ENCODE results near the gene SAGE1. TPM values are rescaled to one million over a fixed set of nuclear protein-coding genes. Genes with fewer than 3 reads are reported as not detected.

Gene SAGE1
- total and polyA plus RNA-seq, 2 of the 8 experiments (the other 6 are each of a cell fraction or from before 2014, with no cell fraction given): not detected

DNA sequence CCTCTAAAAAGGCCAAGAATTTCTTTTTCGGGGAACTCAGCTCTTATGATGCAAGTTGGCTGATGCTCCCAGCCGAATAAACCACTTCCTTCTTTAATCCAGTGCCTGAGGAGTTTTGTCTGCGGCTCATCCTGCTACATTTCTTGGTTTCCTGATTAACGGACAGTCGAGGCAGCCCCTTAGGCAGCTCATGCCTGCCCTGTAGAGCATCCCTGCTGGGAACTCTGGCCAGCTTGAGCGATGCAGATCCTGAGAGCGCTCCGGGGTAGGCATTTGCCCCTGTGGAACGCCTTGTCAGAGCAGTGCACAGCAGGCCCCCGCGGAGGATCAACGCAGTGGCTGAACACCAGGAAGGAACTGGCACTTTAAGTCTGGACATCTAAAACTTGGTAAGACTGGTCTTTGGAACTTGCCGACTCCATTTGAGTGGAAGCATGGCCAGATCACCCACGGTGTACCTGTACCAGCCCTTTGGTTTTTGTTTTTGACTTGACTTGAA lies 3.4 kb upstream of the SAGE1 start (continued):
- TF ChIP-seq, protein P1, sequence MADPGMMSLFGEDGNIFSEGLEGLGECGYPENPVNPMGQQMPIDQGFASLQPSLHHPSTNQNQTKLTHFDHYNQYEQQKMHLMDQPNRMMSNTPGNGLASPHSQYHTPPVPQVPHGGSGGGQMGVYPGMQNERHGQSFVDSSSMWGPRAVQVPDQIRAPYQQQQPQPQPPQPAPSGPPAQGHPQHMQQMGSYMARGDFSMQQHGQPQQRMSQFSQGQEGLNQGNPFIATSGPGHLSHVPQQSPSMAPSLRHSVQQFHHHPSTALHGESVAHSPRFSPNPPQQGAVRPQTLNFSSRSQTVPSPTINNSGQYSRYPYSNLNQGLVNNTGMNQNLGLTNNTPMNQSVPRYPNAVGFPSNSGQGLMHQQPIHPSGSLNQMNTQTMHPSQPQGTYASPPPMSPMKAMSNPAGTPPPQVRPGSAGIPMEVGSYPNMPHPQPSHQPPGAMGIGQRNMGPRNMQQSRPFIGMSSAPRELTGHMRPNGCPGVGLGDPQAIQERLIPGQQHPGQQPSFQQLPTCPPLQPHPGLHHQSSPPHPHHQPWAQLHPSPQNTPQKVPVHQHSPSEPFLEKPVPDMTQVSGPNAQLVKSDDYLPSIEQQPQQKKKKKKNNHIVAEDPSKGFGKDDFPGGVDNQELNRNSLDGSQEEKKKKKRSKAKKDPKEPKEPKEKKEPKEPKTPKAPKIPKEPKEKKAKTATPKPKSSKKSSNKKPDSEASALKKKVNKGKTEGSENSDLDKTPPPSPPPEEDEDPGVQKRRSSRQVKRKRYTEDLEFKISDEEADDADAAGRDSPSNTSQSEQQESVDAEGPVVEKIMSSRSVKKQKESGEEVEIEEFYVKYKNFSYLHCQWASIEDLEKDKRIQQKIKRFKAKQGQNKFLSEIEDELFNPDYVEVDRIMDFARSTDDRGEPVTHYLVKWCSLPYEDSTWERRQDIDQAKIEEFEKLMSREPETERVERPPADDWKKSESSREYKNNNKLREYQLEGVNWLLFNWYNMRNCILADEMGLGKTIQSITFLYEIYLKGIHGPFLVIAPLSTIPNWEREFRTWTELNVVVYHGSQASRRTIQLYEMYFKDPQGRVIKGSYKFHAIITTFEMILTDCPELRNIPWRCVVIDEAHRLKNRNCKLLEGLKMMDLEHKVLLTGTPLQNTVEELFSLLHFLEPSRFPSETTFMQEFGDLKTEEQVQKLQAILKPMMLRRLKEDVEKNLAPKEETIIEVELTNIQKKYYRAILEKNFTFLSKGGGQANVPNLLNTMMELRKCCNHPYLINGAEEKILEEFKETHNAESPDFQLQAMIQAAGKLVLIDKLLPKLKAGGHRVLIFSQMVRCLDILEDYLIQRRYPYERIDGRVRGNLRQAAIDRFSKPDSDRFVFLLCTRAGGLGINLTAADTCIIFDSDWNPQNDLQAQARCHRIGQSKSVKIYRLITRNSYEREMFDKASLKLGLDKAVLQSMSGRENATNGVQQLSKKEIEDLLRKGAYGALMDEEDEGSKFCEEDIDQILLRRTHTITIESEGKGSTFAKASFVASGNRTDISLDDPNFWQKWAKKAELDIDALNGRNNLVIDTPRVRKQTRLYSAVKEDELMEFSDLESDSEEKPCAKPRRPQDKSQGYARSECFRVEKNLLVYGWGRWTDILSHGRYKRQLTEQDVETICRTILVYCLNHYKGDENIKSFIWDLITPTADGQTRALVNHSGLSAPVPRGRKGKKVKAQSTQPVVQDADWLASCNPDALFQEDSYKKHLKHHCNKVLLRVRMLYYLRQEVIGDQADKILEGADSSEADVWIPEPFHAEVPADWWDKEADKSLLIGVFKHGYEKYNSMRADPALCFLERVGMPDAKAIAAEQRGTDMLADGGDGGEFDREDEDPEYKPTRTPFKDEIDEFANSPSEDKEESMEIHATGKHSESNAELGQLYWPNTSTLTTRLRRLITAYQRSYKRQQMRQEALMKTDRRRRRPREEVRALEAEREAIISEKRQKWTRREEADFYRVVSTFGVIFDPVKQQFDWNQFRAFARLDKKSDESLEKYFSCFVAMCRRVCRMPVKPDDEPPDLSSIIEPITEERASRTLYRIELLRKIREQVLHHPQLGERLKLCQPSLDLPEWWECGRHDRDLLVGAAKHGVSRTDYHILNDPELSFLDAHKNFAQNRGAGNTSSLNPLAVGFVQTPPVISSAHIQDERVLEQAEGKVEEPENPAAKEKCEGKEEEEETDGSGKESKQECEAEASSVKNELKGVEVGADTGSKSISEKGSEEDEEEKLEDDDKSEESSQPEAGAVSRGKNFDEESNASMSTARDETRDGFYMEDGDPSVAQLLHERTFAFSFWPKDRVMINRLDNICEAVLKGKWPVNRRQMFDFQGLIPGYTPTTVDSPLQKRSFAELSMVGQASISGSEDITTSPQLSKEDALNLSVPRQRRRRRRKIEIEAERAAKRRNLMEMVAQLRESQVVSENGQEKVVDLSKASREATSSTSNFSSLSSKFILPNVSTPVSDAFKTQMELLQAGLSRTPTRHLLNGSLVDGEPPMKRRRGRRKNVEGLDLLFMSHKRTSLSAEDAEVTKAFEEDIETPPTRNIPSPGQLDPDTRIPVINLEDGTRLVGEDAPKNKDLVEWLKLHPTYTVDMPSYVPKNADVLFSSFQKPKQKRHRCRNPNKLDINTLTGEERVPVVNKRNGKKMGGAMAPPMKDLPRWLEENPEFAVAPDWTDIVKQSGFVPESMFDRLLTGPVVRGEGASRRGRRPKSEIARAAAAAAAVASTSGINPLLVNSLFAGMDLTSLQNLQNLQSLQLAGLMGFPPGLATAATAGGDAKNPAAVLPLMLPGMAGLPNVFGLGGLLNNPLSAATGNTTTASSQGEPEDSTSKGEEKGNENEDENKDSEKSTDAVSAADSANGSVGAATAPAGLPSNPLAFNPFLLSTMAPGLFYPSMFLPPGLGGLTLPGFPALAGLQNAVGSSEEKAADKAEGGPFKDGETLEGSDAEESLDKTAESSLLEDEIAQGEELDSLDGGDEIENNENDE (IDR thresholded peaks at IDR 0.05; ENCODE audit: insufficient replicate concordance, low read length): no peak
- no peak for TF ChIP-seq SRF (IDR thresholded peaks at IDR 0.05; ENCODE audit: low read depth, low read length)
- TF ChIP-seq NANOG (IDR thresholded peaks at IDR 0.05; ENCODE audit: insufficient read depth, low read depth, low read length, poor library complexity, severe bottlenecking): no peak
- TF ChIP-seq NRF1 (IDR thresholded peaks at IDR 0.05; ENCODE audit: low read depth, low read length): no peak
- no peak for TF ChIP-seq CREB1 (IDR thresholded peaks at IDR 0.05)
- TF ChIP-seq HDAC2 (IDR thresholded peaks at IDR 0.05; ENCODE audit: borderline replicate concordance in 1 of 2, low read depth in 2 of 2, low read length in 2 of 2): no peak
- TF ChIP-seq TBP (IDR thresholded peaks at IDR 0.05; ENCODE audit: low read depth, low read length): no peak
- TF ChIP-seq SIN3A (conservative IDR thresholded peaks at IDR 0.05 in 1 of 2, IDR thresholded peaks at IDR 0.05 in 1 of 2; ENCODE audit: low read depth in 1 of 2, low read length in 2 of 2): no peak
- no peak for TF ChIP-seq RBBP5 (IDR thresholded peaks at IDR 0.05; ENCODE audit: borderline replicate concordance, low read depth, low read length)
- TF ChIP-seq CBX5 (IDR thresholded peaks at IDR 0.05; ENCODE audit: low read depth, low read length): no peak
- TF ChIP-seq TCF12 (IDR thresholded peaks at IDR 0.05; ENCODE audit: low read depth, low read length): no peak
